GM19240 (cell line): Measurements from ENCODE around the gene SREK1.
"Not testable (repeated sequence)": the region's sequence is repeated elsewhere in the genome, so short reads cannot be mapped to it uniquely, and the experiment has no call there.

Experiments used
- DNase-seq: peaks from one replicate; pipeline ENCODE4 v3.0.0; 2011; ENCODE audit warnings: low spot score; ENCODE audit not compliant: insufficient read length

SREK1 gene, protein sequence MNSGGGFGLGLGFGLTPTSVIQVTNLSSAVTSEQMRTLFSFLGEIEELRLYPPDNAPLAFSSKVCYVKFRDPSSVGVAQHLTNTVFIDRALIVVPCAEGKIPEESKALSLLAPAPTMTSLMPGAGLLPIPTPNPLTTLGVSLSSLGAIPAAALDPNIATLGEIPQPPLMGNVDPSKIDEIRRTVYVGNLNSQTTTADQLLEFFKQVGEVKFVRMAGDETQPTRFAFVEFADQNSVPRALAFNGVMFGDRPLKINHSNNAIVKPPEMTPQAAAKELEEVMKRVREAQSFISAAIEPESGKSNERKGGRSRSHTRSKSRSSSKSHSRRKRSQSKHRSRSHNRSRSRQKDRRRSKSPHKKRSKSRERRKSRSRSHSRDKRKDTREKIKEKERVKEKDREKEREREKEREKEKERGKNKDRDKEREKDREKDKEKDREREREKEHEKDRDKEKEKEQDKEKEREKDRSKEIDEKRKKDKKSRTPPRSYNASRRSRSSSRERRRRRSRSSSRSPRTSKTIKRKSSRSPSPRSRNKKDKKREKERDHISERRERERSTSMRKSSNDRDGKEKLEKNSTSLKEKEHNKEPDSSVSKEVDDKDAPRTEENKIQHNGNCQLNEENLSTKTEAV

GRCh38 chr5:66144074-66144833 is at the start of gene SREK1:
TSS of gene SREK1 (plus strand) at chr5:66144300. CDS start at chr5:66144377, 77 bp downstream.
- peak; percentile 83 for DNase-seq

- no peak for DNase-seq
These were observed 43.2 kb upstream of the SREK1 start for GRCh38 chr5:66100851-66101250.

DNA sequence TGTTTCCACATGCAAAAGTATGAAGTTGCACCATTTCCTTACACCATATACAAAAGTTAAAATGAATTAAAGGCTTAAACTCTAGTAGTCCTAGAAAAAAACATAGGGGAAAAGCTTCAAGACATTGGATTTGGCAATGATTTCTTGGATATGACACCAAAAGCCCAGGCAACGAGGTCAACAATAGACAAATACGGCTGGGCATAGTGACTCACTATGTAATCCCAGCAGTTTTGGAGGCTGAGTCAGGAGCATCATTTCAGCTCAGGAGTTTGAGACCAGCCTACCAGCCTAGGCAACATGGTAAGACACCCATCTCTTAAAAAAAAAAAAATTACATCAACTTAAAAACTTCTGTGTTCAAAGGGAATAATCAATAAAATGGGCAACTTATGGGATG is 30.9 kb upstream of the SREK1 start:
- no peak for DNase-seq

GRCh38 chr5:66118304-66118703 is 25.8 kb upstream of the SREK1 start:
- no peak for DNase-seq

- no peak for DNase-seq
These were observed 21.6 kb upstream of the SREK1 start for GRCh38 chr5:66122379-66123034.

DNA sequence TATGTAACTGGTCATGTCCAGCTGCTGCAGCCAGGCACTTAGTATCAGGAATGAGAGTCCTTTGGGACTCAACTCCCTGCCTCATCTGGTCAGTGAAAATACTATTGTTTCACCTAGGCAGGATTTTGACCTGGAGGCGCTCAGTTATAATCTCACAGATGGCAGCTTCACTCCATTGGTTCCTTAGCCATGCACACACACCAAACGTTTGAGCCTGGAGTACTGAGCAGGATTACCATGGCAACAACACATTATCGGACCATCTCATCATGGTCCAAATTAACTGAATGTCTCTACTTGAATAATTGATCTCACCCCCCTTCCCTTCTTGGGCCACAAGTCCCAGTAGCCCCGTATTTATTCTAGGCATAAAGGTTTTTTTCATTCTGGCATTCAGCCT is 15.0 kb upstream of the SREK1 start:
- no peak for DNase-seq

- no peak for DNase-seq
These were observed 13.6 kb upstream of the SREK1 start for GRCh38 chr5:66130493-66130892.

GRCh38 chr5:66134407-66134861 is 9.7 kb upstream of the SREK1 start:
- DNase-seq, result no peak

DNA sequence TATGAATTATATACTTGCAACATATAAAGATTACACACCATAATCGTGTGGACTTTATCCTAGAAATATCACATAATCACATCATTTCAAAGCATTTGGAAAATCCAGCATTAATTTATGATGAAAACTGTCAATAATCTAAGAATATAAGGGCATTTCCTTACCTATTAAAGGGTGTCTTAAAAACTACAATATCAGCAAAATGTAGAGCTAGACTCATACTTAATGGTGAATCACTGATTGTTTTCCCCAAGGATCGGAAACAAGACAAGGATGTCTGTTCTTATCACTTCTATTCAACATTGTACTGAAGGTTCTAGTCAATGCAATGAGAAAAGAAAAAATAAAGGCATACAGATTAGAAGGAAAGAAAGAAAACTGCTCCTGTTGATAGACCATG is 8.0 kb upstream of the SREK1 start:
- no peak for DNase-seq

GRCh38 chr5:66136944-66137343 is 7.2 kb upstream of the SREK1 start:
- DNase-seq, result not testable (repeated sequence)

GRCh38 chr5:66138637-66139317 is 5.3 kb upstream of the SREK1 start:
- DNase-seq, result no peak

- no peak for DNase-seq
These were observed 4.8 kb upstream of the SREK1 start for GRCh38 chr5:66139318-66139712.

DNA sequence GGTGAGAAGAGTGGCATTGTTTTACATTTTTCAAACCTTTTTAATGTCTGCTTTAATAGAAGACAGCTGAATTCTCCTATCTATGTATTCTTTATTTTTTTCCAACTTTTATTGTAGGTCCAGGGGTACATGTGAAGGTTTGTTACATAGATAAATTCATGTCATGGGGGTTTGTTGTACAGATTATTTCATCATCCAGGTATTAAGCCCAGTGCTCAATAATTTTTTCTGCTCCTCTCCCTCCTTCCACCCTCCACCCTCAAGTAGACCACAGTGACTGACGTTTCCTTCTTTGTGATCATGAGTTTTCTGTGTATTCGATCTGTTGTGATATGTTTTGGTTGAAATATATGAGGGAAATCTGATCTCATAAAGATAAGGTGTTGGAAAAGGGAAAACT is 1.7 kb upstream of the SREK1 start:
- DNase-seq, result no peak

- no peak for DNase-seq
These were observed 527 bp upstream of the SREK1 start for GRCh38 chr5:66143473-66144073.

DNA sequence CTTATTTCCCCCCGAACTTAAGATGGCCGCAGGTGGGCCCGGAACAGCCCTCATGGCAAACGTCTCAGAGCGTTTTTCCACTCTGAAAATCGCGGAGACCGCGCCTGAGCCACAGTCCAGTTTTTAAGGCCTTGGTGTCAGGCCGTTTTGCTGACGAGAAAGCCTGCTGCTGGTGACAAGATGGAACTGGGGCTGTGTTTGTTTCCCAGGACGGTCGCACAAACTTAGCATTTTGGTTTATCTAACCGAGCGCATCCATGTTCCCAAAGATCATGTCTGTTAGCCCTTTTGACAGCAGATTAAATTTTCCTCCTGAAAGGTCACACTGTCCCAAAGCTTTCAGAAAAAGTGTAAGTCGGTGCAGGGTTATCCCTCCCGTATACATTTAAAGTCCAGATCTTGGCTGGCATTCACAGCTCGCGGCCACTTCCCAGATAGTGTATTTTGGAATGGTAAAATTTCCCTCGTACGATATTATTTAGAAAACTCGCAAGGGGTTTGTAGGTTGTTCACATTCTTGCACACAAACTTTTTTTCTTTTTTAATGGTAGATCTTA is 812 bp downstream of the SREK1 start:
- DNase-seq, result peak; percentile 23

GRCh38 chr5:66145737-66146136 is 1.6 kb downstream of the SREK1 start:
- DNase-seq, result no peak

GRCh38 chr5:66149950-66150349 is 5.8 kb downstream of the SREK1 start:
- DNase-seq, result no peak

- DNase-seq, result no peak
These were observed 6.9 kb downstream of the SREK1 start for GRCh38 chr5:66151030-66151429.

DNA sequence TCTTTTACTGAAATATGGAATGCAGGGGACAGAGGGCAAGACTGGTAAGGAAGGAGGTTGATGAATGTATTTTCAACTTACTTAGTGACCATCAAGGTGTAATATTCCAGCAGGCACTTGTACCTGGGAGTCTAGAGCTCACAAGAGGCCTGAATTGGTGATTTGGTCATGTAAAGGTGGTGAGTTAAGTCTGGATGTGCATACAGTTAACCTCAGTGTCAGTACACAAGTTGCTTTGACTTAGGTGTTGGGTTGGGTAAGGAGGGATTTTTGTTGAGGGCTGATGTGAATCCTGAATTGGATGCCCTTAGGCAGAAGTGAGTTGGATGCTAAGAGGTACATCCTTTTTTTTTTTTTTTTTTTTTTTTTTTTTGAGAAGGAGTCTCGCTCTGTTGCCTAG is 7.4 kb downstream of the SREK1 start:
- DNase-seq, result no peak

GRCh38 chr5:66157046-66157445 is 12.9 kb downstream of the SREK1 start:
- no peak for DNase-seq
